Left ventricle myocardium superior (tissue), 1 donor: ENCODE results near the gene PPOX. TPM values are rescaled to one million over a fixed set of nuclear protein-coding genes. Genes with fewer than 3 reads are reported as not detected.

Source experiments
- ATAC-seq: fragments of 200-7000 bp; cut with Tn5 transposase; one replicate; pipeline ENCODE4 v1.9.1; 2020; ENCODE audit warnings: mild to moderate bottlenecking, moderate library complexity
- DNase-seq: peaks from one replicate; pipeline ENCODE4 v3.0.0-alpha.2; 2020
- intact Hi-C: fragments of 100-400 bp; cut with micrococcal nuclease; formaldehyde crosslinking; loops from one replicate; pipeline ENCODE4 v1.11.0; 2022
- total RNA-seq: library from RNA; stranded (reverse); fragmentation: NEBNext Ultra II Directional; extraction: Animal tissue kit (Norgen Biotek cat#: 25700); gene quantifications from one replicate; pipeline ENCODE4 v1.2.1, GENCODE V29; 2021
- donor health status: DM: no; HTN: yes; CAD: no; lungs with severe emphysema.

The PPOX gene
- total RNA-seq, 1 donor from 2014 or later = 10.7 TPM

- ATAC-seq = peak; percentile 60
- peak; percentile 75 for DNase-seq
- intact Hi-C loops = no loop called here
Observed at GRCh38 chr1:161209790-161210409, 43.7 kb downstream of the PPOX start.

- intact Hi-C loops = no loop called here
- DNase-seq (no peak), ATAC-seq (peak; percentile 20)
Observed at GRCh38 chr1:161214369-161214768, 48.1 kb downstream of the PPOX start.

- peak; percentile 69 for ATAC-seq
- DNase-seq = peak; percentile 69
- intact Hi-C loops = no loop called here
Observed at GRCh38 chr1:161215076-161215475, 48.9 kb downstream of the PPOX start, which contains the start of gene FCER1G. FCER1G (plus strand) TSS chr1:161215295; CDS start chr1:161215322, 27 bp downstream.

GRCh38 chr1:161216945-161217712 is 50.9 kb downstream of the PPOX start:
- ATAC-seq (peak; percentile 54), DNase-seq (no peak)
- intact Hi-C loops = no loop called here

GRCh38 chr1:161217831-161218230 is 51.6 kb downstream of the PPOX start:
- intact Hi-C loops = no loop called here
- ATAC-seq = no peak

GRCh38 chr1:161218301-161219077 is 52.3 kb downstream of the PPOX start:
- DNase-seq = no peak
- intact Hi-C loops = no loop called here
- no peak for ATAC-seq

More at GRCh38 chr1:161217831-161218230, 51.6 kb downstream of the PPOX start:
- DNase-seq = no peak

- ATAC-seq = no peak
- intact Hi-C loops = no loop called here
- DNase-seq = no peak
Observed at GRCh38 chr1:161219078-161219892, 53.1 kb downstream of the PPOX start.

GRCh38 chr1:161220002-161220401 is 53.8 kb downstream of the PPOX start:
- intact Hi-C loops = loop anchor here (10.0 kb wide), 2 partner anchors 85 to 165 kb away; partner anchors contain the start of gene MPZ
- no peak for DNase-seq
- no peak for ATAC-seq

Other genes starting within 250 kb of the PPOX start
- not detected for gene ITLN2, start 211.6 kb upstream of the PPOX start, total RNA-seq
- gene F11R, start 145.3 kb upstream of the PPOX start, total RNA-seq = 8.3 TPM
- 15.4 TPM for gene TSTD1, start 127.5 kb upstream of the PPOX start, total RNA-seq
- gene USF1, start 120.4 kb upstream of the PPOX start, total RNA-seq = 30.3 TPM
- 3.7 TPM for gene ARHGAP30, start 96.5 kb upstream of the PPOX start, total RNA-seq
- gene NECTIN4, start 76.9 kb upstream of the PPOX start, total RNA-seq = not detected
- 5.2 TPM for gene KLHDC9, start 68.1 kb upstream of the PPOX start, total RNA-seq
- 64.8 TPM for gene PFDN2, start 48.4 kb upstream of the PPOX start, total RNA-seq
- 33.0 TPM for gene NIT1, start 48.3 kb upstream of the PPOX start, total RNA-seq
- 29.3 TPM for gene DEDD, start 33.8 kb upstream of the PPOX start, total RNA-seq
- 78.0 TPM for gene UFC1, start 12.4 kb upstream of the PPOX start, total RNA-seq
- gene USP21, start 6.9 kb upstream of the PPOX start, total RNA-seq = 22.9 TPM
- 23.6 TPM for gene B4GALT3, start 11.1 kb downstream of the PPOX start, total RNA-seq
- gene ADAMTS4, start 32.6 kb downstream of the PPOX start, total RNA-seq = 7.2 TPM
- 335 TPM for gene NDUFS2, start 35.9 kb downstream of the PPOX start, total RNA-seq
- gene FCER1G, start 48.9 kb downstream of the PPOX start, total RNA-seq = 24.8 TPM
- gene APOA2, start 57.2 kb downstream of the PPOX start, total RNA-seq = not detected
- 41.8 TPM for gene TOMM40L, start 59.6 kb downstream of the PPOX start, total RNA-seq
- gene NR1I3, start 71.8 kb downstream of the PPOX start, total RNA-seq = not detected
- 0.17 TPM for gene PCP4L1, start 92.3 kb downstream of the PPOX start, total RNA-seq
- gene MPZ, start 143.5 kb downstream of the PPOX start, total RNA-seq = 3.8 TPM
- 415 TPM for gene SDHC, start 148.0 kb downstream of the PPOX start, total RNA-seq
- not detected for gene CFAP126, start 201.4 kb downstream of the PPOX start, total RNA-seq